UCSD-AML1 (cell line): ENCODE results near the gene ABCG1.

Experiments used
- DNase-seq: peaks from one replicate; lab custom pipeline; 2025; ENCODE audit not compliant: unreplicated experiment; lab: John Stamatoyannopoulos, UW

Gene ABCG1

DNA sequence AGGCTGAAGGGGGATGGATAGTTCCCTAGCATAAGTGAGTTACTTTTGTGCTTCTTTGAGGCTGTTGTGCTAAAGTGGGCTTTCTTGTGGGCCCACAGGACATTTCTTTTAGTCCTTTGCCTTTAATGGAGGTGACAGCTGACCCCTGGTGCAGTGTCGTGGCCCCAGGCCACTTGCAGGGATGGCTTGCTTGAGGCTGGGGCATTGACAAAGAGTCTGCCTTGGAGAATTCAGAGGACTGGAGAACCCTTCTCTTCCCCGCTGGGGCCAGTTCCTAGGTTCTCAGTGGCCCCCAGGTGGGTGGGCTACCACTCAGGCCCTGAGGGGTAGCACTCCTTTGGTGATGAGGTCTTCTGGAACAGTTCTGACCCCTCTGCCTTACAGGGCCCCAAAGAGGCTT, 12.8 kb downstream of the ABCG1 start:
- DNase-seq, result no peak

DNA sequence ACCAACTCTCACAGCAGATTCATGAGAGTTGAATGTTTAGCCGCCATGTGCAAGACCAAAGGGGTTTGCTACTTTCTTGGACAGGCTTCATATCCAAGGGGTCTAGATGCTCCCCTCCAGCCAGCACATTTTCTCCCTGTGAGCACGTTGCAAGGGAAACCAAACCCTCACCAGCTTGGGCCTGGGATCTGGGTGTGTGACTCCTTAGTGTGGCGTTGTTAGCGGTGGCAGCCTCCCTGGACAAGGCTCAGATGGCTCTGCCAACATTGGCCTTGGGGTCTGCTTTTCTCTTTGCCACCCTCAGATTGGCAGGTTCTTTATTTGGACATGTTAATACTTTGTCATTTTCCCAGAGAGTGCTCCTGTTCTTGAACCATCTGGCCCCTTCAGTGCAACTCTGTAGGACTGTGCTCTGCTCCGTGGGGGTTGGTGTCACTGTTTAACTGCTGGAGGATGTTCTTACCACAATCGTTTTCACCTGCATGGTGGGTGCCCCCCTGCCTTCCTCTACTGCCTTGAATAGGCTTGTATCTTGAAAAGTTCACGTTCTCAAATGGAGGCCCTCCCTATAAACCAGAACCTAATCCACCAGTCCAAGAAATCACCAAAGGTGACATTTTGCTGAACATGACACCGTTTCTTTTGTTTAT, 13.4 kb downstream of the ABCG1 start:
- no peak for DNase-seq

DNA sequence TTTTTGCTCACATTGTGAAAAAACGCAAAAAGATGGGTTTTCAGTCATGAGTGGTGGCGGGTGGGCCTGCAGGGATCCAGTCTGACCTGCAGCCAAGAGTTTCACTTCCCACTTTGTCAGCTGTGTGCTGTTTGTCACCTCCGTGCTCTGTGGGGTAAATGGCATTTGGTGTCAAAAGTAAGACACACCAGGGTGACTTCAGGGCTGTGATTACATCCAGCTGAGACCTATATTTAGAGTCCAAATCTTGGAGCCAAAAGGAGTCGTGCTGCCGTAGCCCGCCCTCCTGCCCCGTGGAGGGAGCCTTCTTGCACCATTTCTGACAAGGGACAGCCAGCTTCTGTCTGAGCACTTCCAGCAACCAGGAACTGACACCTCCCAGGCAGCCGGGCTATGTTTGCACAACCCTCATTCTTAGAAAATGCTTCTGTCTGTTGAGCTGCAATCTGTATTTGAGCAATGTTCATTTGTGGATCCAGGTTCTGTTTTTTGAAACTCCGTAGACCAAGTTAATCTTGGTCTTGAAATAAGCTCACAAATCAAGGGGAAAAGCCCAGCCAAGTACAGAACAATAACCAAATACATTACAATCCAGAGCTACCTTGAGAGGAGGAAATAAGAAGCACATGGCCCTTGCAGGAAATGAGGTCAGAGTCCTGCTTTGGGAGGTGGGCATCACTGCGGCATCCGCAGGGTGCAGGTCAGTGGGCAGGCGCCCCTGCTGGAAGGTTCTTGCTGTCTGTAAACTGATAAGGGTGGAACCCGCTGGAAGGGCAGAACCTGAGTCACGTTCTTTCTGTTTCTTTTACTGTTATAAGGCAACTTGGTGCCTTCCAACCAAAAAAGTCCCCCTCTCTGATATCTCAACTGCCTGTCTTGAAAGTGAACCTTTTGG, 14.4 kb downstream of the ABCG1 start:
- peak; percentile 60 for DNase-seq

DNA sequence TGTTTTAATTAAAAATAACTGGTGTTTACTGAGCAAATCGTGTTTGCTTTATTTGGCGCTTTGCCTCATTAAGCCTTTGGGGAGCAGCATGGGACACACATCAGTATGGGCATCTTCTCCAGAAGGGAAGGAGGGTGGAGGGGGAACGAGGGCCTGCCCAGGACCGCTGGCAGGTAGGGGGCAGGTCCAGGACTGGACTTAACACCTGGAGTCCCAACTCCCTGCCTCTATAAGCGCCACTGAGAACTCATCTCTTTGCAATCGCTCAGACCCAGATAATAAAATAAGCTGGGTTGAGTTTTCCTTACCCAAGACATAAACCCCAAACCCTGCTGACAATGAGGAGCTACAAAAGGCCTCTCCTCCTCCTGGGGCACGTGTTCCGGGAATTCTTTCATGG, 15.1 kb downstream of the ABCG1 start:
- no peak for DNase-seq

DNA sequence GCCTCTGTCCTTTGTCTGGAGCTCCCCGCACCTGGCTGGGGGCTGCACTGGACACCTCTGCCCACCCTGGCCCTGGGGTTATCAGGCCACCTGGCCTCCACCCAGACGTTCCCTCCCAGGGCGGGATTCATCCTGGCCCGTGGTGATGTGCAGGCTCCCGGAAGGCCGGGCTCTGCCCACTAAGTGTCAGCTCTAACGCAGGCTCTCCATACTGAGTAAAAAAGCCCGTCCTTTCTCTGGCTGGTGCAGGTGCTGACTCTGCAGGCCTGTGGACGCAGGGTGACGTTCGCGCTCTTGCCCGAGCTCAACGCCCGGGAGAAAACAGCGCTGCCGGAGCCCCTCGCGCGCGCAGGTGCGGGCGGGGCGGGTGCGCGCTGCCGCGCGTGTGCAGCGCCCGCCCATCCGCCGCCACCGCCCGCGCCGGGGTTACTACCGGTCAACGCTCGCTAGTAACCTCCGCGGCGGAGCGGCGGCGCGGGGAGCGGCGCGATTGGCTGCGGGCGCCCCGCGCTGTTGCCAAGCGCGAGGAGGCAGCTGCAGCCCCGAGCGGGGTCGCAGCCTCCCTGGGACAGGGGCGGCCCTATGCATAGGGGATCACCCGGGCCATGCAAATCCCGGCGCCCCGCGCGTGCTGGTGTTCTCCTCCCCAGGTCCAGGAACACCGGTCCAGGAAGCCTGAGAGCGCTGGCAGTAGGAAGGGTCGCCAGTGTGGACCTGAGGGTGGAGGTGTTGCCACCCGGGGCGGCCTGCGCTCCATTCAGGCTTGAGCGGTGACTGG, 15.7 kb downstream of the ABCG1 start:
- DNase-seq, result no peak

DNA sequence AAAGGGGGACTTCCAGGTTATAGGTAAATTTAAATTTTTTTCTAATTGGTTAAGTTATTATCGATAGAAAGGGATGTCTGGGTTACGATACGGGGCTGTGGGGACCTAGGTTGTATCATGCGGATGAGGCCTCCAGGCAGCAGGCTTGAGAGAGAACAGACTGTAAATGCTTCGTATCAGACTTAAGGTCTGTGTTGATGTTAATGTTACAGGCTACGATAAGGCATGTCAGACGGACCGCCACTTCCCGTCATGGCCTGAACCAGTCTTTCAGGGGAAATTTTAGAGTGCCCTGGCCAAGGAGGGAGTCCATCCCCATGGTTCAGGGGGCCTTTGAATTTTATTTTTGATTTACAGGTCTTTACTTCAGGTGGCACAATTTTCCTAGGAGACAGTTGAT, 16.7 kb downstream of the ABCG1 start:
- no peak for DNase-seq

GRCh38 chr21:42236014-42236413, 17.1 kb downstream of the ABCG1 start:
- DNase-seq, result no peak

GRCh38 chr21:42236693-42237092, 17.8 kb downstream of the ABCG1 start:
- DNase-seq, result no peak

GRCh38 chr21:42237161-42237560, 18.2 kb downstream of the ABCG1 start:
- DNase-seq, result no peak

GRCh38 chr21:42237577-42237976, 18.6 kb downstream of the ABCG1 start:
- no peak for DNase-seq

DNA sequence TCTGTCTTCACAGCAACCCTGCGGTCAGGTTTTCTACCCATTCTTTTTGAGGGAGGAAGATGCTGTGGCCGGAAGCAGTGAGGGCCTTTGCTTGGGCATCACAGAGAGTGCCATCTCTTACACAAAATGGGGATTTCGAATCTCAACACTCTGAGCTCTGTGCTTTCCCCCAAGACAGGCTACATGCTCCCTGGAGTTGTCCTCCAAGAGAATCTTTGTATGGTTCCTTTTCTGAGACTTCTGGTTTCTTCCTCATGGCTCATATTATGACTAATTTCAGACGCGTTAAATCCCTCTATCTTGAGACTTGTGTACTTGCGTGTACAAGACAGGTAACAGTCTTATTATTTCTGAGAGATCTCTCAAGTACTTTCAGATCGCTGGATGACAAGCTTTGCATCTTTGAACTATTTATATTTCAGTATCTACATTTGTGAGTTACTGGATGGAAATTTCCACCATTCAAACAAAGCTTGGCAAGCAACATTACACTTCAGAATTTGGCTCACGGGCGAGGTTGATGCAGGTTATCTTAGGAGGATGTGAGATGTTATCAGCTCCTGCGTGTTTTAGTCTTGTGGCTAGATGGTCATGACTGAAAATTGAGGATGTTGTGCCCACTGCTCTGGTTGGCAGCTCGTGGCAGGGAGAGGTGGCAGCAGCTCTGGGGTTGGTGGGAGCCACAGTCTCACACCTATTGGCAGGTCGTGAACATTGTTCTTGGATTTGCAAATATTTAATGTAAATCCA, 19.4 kb downstream of the ABCG1 start:
- DNase-seq, result no peak

- no peak for DNase-seq
These were observed 20.6 kb downstream of the ABCG1 start for GRCh38 chr21:42239556-42239955.

DNA sequence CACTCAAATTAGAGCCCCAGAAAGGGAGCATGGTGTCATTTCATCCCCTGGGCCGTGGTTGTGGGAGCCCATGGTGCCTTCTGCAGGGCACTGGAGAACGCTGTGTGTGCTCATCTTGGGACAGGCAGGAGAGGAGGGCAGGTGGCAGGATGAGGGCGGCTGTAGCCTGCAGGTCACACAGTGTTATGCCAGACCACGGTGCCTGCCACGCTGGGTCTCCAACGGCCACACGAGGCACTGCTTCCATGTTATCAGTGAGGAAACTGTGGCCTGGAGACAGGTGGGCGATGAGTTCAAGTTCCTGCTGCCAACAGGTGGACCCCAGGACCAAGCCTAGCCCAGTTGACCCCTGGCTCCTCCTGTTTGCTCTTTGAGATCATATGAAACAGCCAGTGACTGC, 21.0 kb downstream of the ABCG1 start:
- DNase-seq, result no peak

DNA sequence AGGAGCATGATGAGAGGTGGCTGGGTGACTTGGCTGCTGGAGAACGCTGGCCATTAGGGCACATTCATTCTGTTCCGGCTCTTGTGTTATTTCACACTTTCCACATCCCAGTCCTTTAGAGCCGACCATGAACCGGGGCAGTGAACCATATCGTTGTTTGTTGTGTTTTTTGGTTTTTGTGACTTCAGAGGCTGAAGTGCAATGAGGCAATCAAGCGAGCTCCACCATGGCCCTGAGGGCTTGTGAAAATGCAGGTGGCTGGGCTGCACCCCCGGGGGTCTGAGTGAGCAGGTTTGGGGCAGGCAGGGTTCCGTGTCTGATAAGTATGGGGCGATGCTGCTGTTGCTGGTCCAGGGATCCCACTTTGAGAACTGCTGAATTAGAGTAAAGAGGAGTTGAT, 23.7 kb downstream of the ABCG1 start:
- no peak for DNase-seq

- DNase-seq, result no peak
These were observed 24.1 kb downstream of the ABCG1 start for GRCh38 chr21:42243026-42243425.

- DNase-seq, result no peak
These were observed 26.6 kb downstream of the ABCG1 start for GRCh38 chr21:42245331-42246193.

GRCh38 chr21:42247716-42248115, 28.8 kb downstream of the ABCG1 start:
- DNase-seq, result no peak

DNA sequence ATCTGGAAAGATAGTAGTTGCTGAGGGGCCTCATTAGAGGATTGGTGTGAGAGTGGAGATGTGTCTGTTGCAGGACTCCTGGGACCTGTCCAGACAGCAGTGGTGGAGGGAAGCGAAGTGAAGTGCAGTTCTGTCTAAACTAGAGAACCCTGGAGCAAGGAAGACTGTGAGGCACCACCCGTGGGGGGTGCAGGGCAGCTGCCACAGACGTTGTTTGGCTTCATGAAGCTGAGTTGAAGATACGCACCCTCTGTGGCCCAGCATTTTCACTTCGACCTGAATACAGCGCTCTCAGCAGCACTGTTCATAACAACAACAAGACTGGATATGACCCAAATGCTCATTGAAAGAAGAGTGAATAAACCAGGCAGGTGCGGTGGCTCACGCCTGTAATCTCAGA, 29.3 kb downstream of the ABCG1 start:
- DNase-seq, result no peak

DNA sequence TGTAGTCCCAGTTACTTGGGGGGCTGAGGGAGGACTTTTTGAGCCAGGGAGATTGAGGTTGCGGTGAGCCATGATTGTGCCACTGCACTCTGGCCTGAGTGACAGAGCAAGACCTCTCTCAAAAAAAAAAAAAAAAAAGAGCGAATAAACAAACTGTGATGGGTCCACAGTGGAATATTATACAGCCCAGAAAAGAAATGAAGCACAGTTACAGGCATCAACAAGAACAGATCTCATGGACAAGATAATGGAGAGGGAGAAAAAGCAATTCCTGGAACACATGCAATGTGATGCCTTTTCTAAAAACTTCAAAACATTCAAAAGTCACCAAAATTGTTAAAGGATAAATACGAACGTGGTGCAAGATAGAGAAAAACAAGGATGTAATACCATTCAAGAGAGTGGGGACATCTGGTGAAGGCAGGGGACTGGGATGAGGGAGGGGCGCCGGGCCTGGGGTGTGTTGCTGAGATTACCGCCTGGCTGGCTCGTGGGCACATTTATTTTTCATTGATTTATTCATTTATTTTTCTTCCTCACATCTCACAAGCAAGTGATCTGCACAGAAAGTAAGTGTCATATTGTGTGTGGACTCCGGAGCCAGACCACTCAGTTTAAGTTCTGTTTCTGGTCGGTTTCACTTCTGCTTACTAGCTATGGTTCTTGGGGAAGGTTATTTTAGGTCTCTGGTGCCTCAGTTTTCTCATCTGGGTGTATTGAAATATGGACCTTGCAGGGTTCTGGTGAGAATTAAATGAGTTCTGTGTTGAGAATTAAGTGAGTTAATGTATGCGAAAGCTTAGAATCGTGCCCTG, 30.1 kb downstream of the ABCG1 start:
- DNase-seq, result no peak
